ENCODE measurements around the gene ATP10A.

GRCh38 chr15:25832158-25832557, 31.0 kb downstream of the ATP10A start:
- TF ChIP-seq CTCF (IDR thresholded peaks at IDR 0.05): no peak
- no peak for TF ChIP-seq POLR2A (IDR thresholded peaks at IDR 0.05)
